Hepatocyte (in vitro differentiated cells): ENCODE measurements around the gene JAG2. TPM values are rescaled to one million over a fixed set of nuclear protein-coding genes. Genes with fewer than 3 reads are reported as not detected.

Experiments used
- DNase-seq: peaks from one replicate; pipeline ENCODE4 v3.0.0-alpha.2; 2016; ENCODE audit warnings: low spot score
- H2AFZ ChIP-seq: fragments of 200-600 bp; sonication (generic); 2 replicates; pipeline ENCODE4 v1.6.0; 2016; ENCODE audit warnings: antibody characterized with exemption, mild to moderate bottlenecking
- H3K27ac ChIP-seq: fragments of 200-600 bp; sonication (generic); 2 replicates; pipeline ENCODE4 v1.5.1; 2016; ENCODE audit warnings: mild to moderate bottlenecking
- H3K27me3 ChIP-seq: fragments of 200-600 bp; sonication (generic); 2 replicates; pipeline ENCODE4 v1.6.1; 2016
- H3K36me3 ChIP-seq: fragments of 200-600 bp; sonication (generic); replicated peaks from 2 replicates; pipeline ENCODE4 v1.5.1; 2016; ENCODE audit warnings: low read depth; ENCODE audit not compliant: insufficient read depth
- H3K4me1 ChIP-seq: fragments of 200-600 bp; sonication (generic); 2 replicates; pipeline ENCODE4 v1.5.1; 2016; ENCODE audit warnings: mild to moderate bottlenecking, moderate library complexity; ENCODE audit not compliant: insufficient read depth
- H3K4me2 ChIP-seq: fragments of 200-600 bp; sonication (generic); 2 replicates; pipeline ENCODE4 v1.6.0; 2016
- H3K4me3 ChIP-seq: fragments of 200-600 bp; sonication (generic); 2 replicates; pipeline ENCODE4 v1.5.1; 2016; ENCODE audit warnings: mild to moderate bottlenecking
- H3K79me2 ChIP-seq: fragments of 200-600 bp; sonication (generic); 2 replicates; pipeline ENCODE4 v1.6.0; 2017; ENCODE audit warnings: mild to moderate bottlenecking
- H3K9me2 ChIP-seq: fragments of 200-600 bp; sonication (generic); replicated peaks from 2 replicates; pipeline ENCODE4 v1.6.0; 2017; ENCODE audit warnings: mild to moderate bottlenecking; ENCODE audit not compliant: insufficient read depth
- H3K9me3 ChIP-seq: fragments of 200-600 bp; sonication (generic); 2 replicates; pipeline ENCODE4 v1.5.1; 2016; ENCODE audit warnings: low read depth, mild to moderate bottlenecking
- H4K20me1 ChIP-seq: fragments of 200-600 bp; sonication (generic); 2 replicates; pipeline ENCODE4 v1.6.0; 2016; ENCODE audit warnings: mild to moderate bottlenecking; ENCODE audit not compliant: insufficient read depth, poor library complexity, severe bottlenecking
- EZH2 ChIP-seq: fragments of 200-600 bp; sonication (generic); IDR thresholded peaks from 2 replicates; pipeline ENCODE4 v1.6.1; 2016; ENCODE audit warnings: antibody characterized with exemption, mild to moderate bottlenecking, borderline replicate concordance
- EZH2phosphoT487 ChIP-seq: fragments of 200-600 bp; sonication (generic); IDR thresholded peaks from one replicate; pipeline ENCODE4 v1.6.1; 2018; ENCODE audit warnings: antibody characterized with exemption, mild to moderate bottlenecking, low read depth, moderate library complexity; ENCODE audit not compliant: unreplicated experiment, severe bottlenecking
- WGBS: methylation state at CpG from one replicate; pipeline ENCODE4 v1.1.6; 2016; ENCODE audit warnings: low lambda C conversion rate; ENCODE audit errors: missing lambda C conversion rate; 5-methylcytosine and 5-hydroxymethylcytosine counted together
- polyA plus RNA-seq: library from polyadenylated mRNA; unstranded; fragments of >200 nt; fragmentation: Nextera tagmentation; extraction: Ambion mirVana; gene quantifications from 2 replicates; pipeline ENCODE4 v1.2.1, GENCODE V29; 2016
- total RNA-seq: library from RNA; depleted of rRNA; stranded (reverse); fragments of >200 nt; gene quantifications from 2 replicates; pipeline ENCODE4 v1.2.3, GENCODE V29; 2014
- TF ChIP-seq, protein P1 (sequence below): fragments of 200-600 bp; sonication (generic); IDR thresholded peaks from 2 replicates; pipeline ENCODE4 v1.5.1; 2016; ENCODE audit warnings: antibody characterized with exemption, mild to moderate bottlenecking; ENCODE audit not compliant: poor library complexity

Gene JAG2
- total and polyA plus RNA-seq, 2 experiments from 2014 or later, result 4.1 to 6.1 TPM

DNA sequence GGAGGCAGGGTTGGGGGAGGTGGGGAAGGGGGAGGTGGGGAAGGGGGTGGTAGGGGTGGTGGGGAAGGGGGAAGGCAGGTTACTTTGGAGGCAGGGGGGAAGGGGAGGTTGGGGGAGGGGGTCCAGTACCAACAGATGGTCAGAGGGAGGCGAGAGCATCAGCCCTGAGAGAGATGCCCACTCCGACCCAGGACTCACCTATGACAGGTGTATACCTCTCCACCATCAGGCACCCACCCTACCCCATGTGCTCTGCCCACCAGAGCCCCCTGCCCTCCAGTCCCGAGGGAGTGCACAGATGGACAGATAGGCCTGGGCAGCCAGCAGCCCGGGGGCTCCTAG, 18.6 kb downstream of the JAG2 start:
- Histone ChIP-seq H3K27me3 (no peaks in the 10 kb centered on the region), H3K9me2 (no peaks in the 10 kb centered on the region), H3K79me2 (no peaks in the 10 kb centered on the region), H3K9me3 (no peaks in the 10 kb centered on the region), H3K36me3 (no peaks in the 10 kb centered on the region), H2AFZ (no peak overlapping the region), H3K4me2 (no peak overlapping the region), H4K20me1 (no peaks in the 10 kb centered on the region), H3K4me3 (no peak overlapping the region), H3K27ac (no peak overlapping the region), H3K4me1 (no peaks in the 10 kb centered on the region)
- WGBS, result 67% methylated on average over 1 of the region's 4 CpGs
- no peak for DNase-seq
- TF ChIP-seq, protein P1, sequence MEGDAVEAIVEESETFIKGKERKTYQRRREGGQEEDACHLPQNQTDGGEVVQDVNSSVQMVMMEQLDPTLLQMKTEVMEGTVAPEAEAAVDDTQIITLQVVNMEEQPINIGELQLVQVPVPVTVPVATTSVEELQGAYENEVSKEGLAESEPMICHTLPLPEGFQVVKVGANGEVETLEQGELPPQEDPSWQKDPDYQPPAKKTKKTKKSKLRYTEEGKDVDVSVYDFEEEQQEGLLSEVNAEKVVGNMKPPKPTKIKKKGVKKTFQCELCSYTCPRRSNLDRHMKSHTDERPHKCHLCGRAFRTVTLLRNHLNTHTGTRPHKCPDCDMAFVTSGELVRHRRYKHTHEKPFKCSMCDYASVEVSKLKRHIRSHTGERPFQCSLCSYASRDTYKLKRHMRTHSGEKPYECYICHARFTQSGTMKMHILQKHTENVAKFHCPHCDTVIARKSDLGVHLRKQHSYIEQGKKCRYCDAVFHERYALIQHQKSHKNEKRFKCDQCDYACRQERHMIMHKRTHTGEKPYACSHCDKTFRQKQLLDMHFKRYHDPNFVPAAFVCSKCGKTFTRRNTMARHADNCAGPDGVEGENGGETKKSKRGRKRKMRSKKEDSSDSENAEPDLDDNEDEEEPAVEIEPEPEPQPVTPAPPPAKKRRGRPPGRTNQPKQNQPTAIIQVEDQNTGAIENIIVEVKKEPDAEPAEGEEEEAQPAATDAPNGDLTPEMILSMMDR, result no peak
- TF ChIP-seq EZH2, result no peak
- no peak for TF ChIP-seq EZH2phosphoT487

DNA sequence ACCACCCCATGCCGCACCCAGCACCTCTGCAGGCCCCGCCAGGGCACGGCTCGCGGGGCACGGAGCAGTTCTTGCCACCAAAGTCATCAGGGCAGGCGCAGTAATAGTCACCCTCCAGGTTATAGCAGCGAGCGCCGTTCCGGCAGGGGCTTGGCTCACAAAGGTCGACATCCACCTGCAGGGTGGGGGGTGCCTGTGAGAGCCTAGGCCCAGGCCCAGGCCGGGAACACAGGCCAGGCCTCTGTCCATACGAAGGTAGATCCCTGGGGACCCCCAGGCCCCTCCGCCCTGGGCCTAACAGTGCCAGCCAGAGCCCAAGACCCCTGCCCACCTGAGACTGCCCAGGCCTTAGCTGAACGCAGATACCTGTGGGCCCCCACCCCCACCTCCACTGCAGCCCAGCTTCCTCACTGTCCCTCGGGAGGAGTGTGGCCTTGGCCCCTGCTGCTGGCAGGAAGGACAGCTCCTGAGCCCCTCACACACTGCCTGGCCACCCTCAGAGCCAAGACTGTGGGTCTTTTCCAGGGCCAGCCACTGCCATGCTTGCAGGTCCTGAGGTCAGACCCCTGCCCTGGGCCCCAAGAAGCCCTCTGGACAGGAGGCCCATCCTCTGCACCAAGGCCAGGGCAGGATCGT, 19.3 kb downstream of the JAG2 start:
- DNase-seq, result no peak
- no peaks in the 10 kb centered on the region for H3K27me3 ChIP-seq
- no peaks in the 10 kb centered on the region for H3K36me3 ChIP-seq
- H3K4me3 ChIP-seq, result no peak overlapping the region
- H3K4me2 ChIP-seq, result no peak overlapping the region
- no peaks in the 10 kb centered on the region for H3K9me3 ChIP-seq
- no peaks in the 10 kb centered on the region for H3K4me1 ChIP-seq
- no peak overlapping the region for H3K27ac ChIP-seq
- WGBS, result 85% methylated on average over 12 of the region's 18 CpGs
- H4K20me1 ChIP-seq, result no peaks in the 10 kb centered on the region
- H3K79me2 ChIP-seq, result no peaks in the 10 kb centered on the region
- H2AFZ ChIP-seq, result no peak overlapping the region
- H3K9me2 ChIP-seq, result no peaks in the 10 kb centered on the region
- no peak for TF ChIP-seq EZH2phosphoT487
- TF ChIP-seq, protein P1, result no peak
- TF ChIP-seq EZH2, result no peak

DNA sequence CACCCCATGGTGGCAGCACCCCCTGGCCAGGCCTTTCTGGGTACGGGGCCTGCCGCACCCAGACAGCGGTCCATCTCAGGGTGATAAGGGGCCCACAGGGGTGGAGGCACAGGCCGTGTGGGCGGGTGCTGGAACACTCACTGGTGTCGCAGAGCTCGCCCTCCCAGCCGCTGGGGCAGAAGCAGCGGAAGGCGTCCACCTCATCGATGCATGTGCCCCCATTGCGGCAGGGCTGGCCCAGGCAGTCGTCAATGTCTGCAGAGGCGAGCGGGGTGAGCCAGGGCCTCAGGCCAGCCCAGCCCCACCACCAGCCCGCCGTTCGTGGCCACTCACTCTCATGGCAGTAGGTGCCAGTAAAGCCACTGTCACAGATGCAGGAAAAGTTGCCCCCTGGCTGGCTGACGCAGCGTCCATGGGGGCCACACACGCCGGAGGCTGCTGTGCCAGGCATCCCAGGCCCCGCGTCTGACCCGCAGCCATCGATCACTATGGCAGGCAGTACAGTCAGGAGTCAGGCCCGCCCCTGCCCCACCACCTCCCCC, 19.9 kb downstream of the JAG2 start:
- no peaks in the 10 kb centered on the region for H3K36me3 ChIP-seq
- no peak overlapping the region for H3K4me3 ChIP-seq
- TF ChIP-seq, protein P1, result no peak
- no peak for TF ChIP-seq EZH2
- no peak for TF ChIP-seq EZH2phosphoT487
- H3K27ac ChIP-seq, result no peak overlapping the region
- H3K4me1 ChIP-seq, result no peaks in the 10 kb centered on the region
- H2AFZ ChIP-seq, result no peak overlapping the region
- H3K9me3 ChIP-seq, result no peaks in the 10 kb centered on the region
- DNase-seq, result no peak
- H3K4me2 ChIP-seq, result no peak overlapping the region
- no peaks in the 10 kb centered on the region for H4K20me1 ChIP-seq
- no peaks in the 10 kb centered on the region for H3K79me2 ChIP-seq
- H3K27me3 ChIP-seq, result no peaks in the 10 kb centered on the region
- H3K9me2 ChIP-seq, result no peaks in the 10 kb centered on the region
- 97% methylated on average over 18 of the region's 27 CpGs for WGBS
